Uterus (tissue), 2 donors: ENCODE results near the gene MYBPC2.

Experiments
- POLR2A ChIP-seq, 2 donors: fragments of 450-650 bp; IDR thresholded peaks; one replicate each; pipeline ENCODE4 v1.6.1; 2016; ENCODE audit warnings: antibody characterized with exemption in 2 of 2, mild to moderate bottlenecking in 1 of 2, moderate library complexity in 1 of 2
- TF ChIP-seq, protein P1 (sequence below), 4 experiments: fragments of 200-600 bp in 2 of 4; fragments of 450-650 bp in 2 of 4; sonication (generic) in 2 of 4; IDR thresholded peaks; one replicate each; pipeline ENCODE4 v1.5.1; 2016 to 2019; ENCODE audit warnings: antibody characterized with exemption in 4 of 4, mild to moderate bottlenecking in 2 of 4, moderate library complexity in 1 of 4

DNA sequence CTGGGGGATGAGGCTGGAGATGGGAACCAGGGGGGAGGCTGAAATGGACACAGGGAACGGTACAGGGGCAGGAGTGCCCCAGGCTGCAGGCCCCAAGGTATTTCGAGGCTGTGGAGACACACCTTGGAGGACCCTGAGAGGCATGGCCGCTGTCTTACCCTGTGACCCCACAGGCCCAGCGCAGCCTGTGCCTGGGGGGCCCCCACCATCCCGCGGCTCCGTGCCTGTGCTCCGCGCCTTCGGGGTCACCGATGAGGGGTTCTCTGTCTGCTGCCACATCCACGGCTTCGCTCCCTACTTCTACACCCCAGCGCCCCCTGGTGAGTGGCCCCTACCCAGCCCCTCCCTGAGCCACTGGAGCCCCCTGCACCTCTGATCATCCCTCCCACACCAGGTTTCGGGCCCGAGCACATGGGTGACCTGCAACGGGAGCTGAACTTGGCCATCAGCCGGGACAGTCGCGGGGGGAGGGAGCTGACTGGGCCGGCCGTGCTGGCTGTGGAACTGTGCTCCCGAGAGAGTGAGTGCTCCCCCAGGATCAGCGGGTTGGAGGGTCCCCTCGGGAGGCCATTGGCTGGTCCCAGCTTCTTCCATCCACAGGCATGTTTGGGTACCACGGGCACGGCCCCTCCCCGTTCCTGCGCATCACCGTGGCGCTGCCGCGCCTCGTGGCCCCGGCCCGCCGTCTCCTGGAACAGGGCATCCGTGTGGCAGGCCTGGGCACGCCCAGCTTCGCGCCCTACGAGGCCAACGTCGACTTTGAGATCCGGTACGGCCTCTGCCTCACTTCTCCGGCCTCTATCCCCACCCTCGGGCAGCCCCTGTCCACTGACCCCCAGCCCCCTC, 30.9 kb upstream of the MYBPC2 start:
- no peak for TF ChIP-seq POLR2A (IDR thresholded peaks at IDR 0.05)
- TF ChIP-seq, protein P1, sequence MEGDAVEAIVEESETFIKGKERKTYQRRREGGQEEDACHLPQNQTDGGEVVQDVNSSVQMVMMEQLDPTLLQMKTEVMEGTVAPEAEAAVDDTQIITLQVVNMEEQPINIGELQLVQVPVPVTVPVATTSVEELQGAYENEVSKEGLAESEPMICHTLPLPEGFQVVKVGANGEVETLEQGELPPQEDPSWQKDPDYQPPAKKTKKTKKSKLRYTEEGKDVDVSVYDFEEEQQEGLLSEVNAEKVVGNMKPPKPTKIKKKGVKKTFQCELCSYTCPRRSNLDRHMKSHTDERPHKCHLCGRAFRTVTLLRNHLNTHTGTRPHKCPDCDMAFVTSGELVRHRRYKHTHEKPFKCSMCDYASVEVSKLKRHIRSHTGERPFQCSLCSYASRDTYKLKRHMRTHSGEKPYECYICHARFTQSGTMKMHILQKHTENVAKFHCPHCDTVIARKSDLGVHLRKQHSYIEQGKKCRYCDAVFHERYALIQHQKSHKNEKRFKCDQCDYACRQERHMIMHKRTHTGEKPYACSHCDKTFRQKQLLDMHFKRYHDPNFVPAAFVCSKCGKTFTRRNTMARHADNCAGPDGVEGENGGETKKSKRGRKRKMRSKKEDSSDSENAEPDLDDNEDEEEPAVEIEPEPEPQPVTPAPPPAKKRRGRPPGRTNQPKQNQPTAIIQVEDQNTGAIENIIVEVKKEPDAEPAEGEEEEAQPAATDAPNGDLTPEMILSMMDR (IDR thresholded peaks at IDR 0.05) = no peak
